GM23338 (cell line): Measurements from ENCODE around the gene EIF3K. TPM values are rescaled to one million over a fixed set of nuclear protein-coding genes. Genes with fewer than 3 reads are reported as not detected.
A peak's percentile ranks its signal among the peaks of the same experiment; 100 is the strongest.

Source experiments
- ATAC-seq: fragments of 200-7000 bp; cut with Tn5 transposase; 3 replicates; pipeline ENCODE4 v1.9.1; 2020
- DNase-seq: peaks from one replicate; pipeline ENCODE4 v3.0.0-alpha.2; 2015; ENCODE audit warnings: low spot score
- H2AFZ ChIP-seq: fragments of 200-600 bp; sonication (generic); 2 replicates; pipeline ENCODE4 v1.8.0; 2016; ENCODE audit warnings: antibody characterized with exemption, mild to moderate bottlenecking, moderate library complexity
- H3F3A ChIP-seq: fragments of 200-600 bp; sonication (generic); replicated peaks from 2 replicates; pipeline ENCODE4 v1.8.0; 2017; ENCODE audit warnings: antibody characterized with exemption, mixed run types, low read depth
- H3K27ac ChIP-seq: fragments of 200-600 bp; sonication (generic); 2 replicates; pipeline ENCODE4 v1.6.1; 2016; ENCODE audit warnings: low read depth
- H3K27me3 ChIP-seq: fragments of 200-600 bp; sonication (generic); 2 replicates; pipeline ENCODE4 v1.8.0; 2016; ENCODE audit warnings: mild to moderate bottlenecking, mixed run types, moderate library complexity; ENCODE audit not compliant: insufficient read depth
- H3K36me3 ChIP-seq: fragments of 200-600 bp; sonication (generic); 2 replicates; pipeline ENCODE4 v1.8.0; 2016; ENCODE audit warnings: mild to moderate bottlenecking; ENCODE audit not compliant: insufficient read depth
- H3K4me1 ChIP-seq: fragments of 200-600 bp; sonication (generic); 2 replicates; pipeline ENCODE4 v1.8.0; 2016; ENCODE audit warnings: mild to moderate bottlenecking, moderate library complexity; ENCODE audit not compliant: insufficient read depth
- H3K4me2 ChIP-seq: fragments of 200-600 bp; sonication (generic); 2 replicates; pipeline ENCODE4 v1.7.1; 2017; ENCODE audit warnings: mixed run types
- H3K4me3 ChIP-seq: fragments of 200-600 bp; sonication (generic); 2 replicates; pipeline ENCODE4 v1.6.1; 2016; ENCODE audit warnings: mixed run types
- H3K79me2 ChIP-seq: fragments of 200-600 bp; sonication (generic); replicated peaks from 2 replicates; pipeline ENCODE4 v1.8.0; 2017; ENCODE audit warnings: mild to moderate bottlenecking; ENCODE audit not compliant: insufficient read depth
- H3K9me2 ChIP-seq: fragments of 200-600 bp; sonication (generic); 2 replicates; pipeline ENCODE4 v1.8.0; 2017; ENCODE audit not compliant: insufficient read depth
- H4K20me1 ChIP-seq: fragments of 200-600 bp; sonication (generic); replicated peaks from 2 replicates; pipeline ENCODE4 v1.8.0; 2017; ENCODE audit warnings: mild to moderate bottlenecking; ENCODE audit not compliant: insufficient read depth
- H3K27ac Mint-ChIP-seq: 2 replicates; pipeline ENCODE4 v1.8.0; 2020; ENCODE audit warnings: inconsistent platforms, mild to moderate bottlenecking, moderate library complexity, mixed read lengths
- H3K27me3 Mint-ChIP-seq: 3 replicates; pipeline ENCODE4 v1.8.0; 2022; ENCODE audit warnings: low read depth, mild to moderate bottlenecking, moderate library complexity, mixed read lengths, inconsistent platforms; ENCODE audit not compliant: insufficient read depth, poor library complexity
- H3K36me3 Mint-ChIP-seq: 3 replicates; pipeline ENCODE4 v1.8.0; 2021; ENCODE audit warnings: low read depth, mild to moderate bottlenecking, inconsistent platforms, moderate library complexity, mixed read lengths
- H3K4me1 Mint-ChIP-seq: 3 replicates; pipeline ENCODE4 v1.8.0; 2020; ENCODE audit warnings: mild to moderate bottlenecking, inconsistent platforms, mixed read lengths
- H3K4me3 Mint-ChIP-seq: 3 replicates; pipeline ENCODE4 v1.8.0; 2021; ENCODE audit warnings: moderate library complexity, mild to moderate bottlenecking, inconsistent platforms, mixed read lengths
- H3K9me3 Mint-ChIP-seq: 3 replicates; pipeline ENCODE4 v1.8.0; 2020; ENCODE audit warnings: moderate library complexity, mild to moderate bottlenecking, inconsistent platforms, mixed read lengths
- EZH2phosphoT487 ChIP-seq: fragments of 200-600 bp; sonication (generic); IDR thresholded peaks from one replicate; pipeline ENCODE4 v1.8.1; 2018; ENCODE audit warnings: antibody characterized with exemption; ENCODE audit not compliant: unreplicated experiment
- JUNB ChIP-seq: IDR thresholded peaks from one replicate; pipeline ENCODE4 v1.6.1; 2016; ENCODE audit warnings: antibody characterized with exemption; ENCODE audit not compliant: unreplicated experiment
- POLR2AphosphoS5 ChIP-seq: IDR thresholded peaks from 2 replicates; pipeline ENCODE4 v1.6.1; 2016; ENCODE audit warnings: antibody characterized with exemption, low read depth
- STAT1 ChIP-seq: IDR thresholded peaks from one replicate; pipeline ENCODE4 v1.6.1; 2016; ENCODE audit warnings: antibody characterized with exemption; ENCODE audit not compliant: unreplicated experiment
- polyA plus RNA-seq: library from polyadenylated mRNA; unstranded; fragments of >200 nt; fragmentation: Nextera tagmentation; extraction: Ambion mirVana; gene quantifications from 2 replicates; pipeline ENCODE4 v1.2.1, GENCODE V29; 2016
- total RNA-seq: library from RNA; depleted of rRNA; stranded (reverse); fragments of >200 nt; shearing (Covaris generic); gene quantifications from 2 replicates; pipeline ENCODE4 v1.2.3, GENCODE V29; 2014
- TF ChIP-seq, protein P1 (sequence below), 2 experiments: fragments of 200-600 bp in 1 of 2; sonication (generic) in 1 of 2; conservative IDR thresholded peaks; 2 replicates each; pipeline versions ENCODE4 v1.5.1 to v1.6.1; 2016 to 2017; ENCODE audit warnings: antibody characterized with exemption in 2 of 2, low read depth in 2 of 2, mild to moderate bottlenecking in 2 of 2, moderate library complexity in 1 of 2
- TF ChIP-seq, protein P2 (sequence below): fragments of 250-450 bp; sonication (Bioruptor Pico); IDR thresholded peaks from 2 replicates; pipeline ENCODE4 v1.5.0; 2020; ENCODE audit warnings: mild to moderate bottlenecking, moderate library complexity

Gene EIF3K
- total and polyA plus RNA-seq, 2 experiments from 2014 or later = 226 to 509 TPM

DNA sequence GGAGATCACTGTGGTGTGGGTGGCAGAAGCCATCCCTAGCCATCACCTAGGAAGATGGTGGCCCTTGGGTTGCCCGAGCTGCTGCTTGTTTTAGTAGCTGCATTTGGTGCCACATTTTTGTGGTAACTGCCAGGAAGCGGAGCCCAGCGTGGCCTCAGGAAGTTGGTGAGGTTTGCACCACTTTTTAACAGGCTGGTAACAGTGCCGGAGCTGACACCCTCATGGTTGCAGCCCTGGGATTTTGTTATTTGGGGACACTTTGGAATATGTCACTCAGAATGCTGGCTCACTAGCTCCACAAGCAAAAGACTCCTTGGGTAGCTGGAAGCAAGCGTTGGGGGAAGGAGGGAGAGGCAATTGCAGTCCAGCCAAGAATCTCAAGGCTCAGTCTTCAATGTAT lies 50.6 kb downstream of the EIF3K start:
- H3K4me2 ChIP-seq = peak overlapping the region; percentile 40; the same call in 1 of the 2 replicates
- peaks cover 89% of the 10 kb centered on the region for H3K79me2 ChIP-seq

More for the DNA sequence above, 50.6 kb downstream of the EIF3K start:
- Histone ChIP-seq H4K20me1 (peaks cover 7% of the 10 kb centered on the region), H3K27me3 (no peaks in the 10 kb centered on the region), H3F3A (peaks cover 10% of the 10 kb centered on the region), H3K4me1 (peaks cover 76% of the 10 kb centered on the region), H2AFZ (no peak overlapping the region), H3K9me2 (no peaks in the 10 kb centered on the region), H3K4me3 (no peak overlapping the region), H3K27ac (peak overlapping the region; percentile 40; the same call in 1 of the 2 replicates), H3K36me3 (no peaks in the 10 kb centered on the region; the same call in 1 of the 2 replicates)
- Mint-ChIP-seq H3K4me1 (peaks cover 80% of the 10 kb centered on the region), H3K27ac (peak overlapping the region; percentile 98), H3K36me3 (peaks cover 25% of the 10 kb centered on the region), H3K9me3 (no peaks in the 10 kb centered on the region), H3K27me3 (peaks cover 27% of the 10 kb centered on the region), H3K4me3 (0 out of 3 replicates have a peak overlapping the region, but pooled peaks have one; percentile 13)
- no peak for ATAC-seq
- no peak for DNase-seq
- TF ChIP-seq, protein P1, sequence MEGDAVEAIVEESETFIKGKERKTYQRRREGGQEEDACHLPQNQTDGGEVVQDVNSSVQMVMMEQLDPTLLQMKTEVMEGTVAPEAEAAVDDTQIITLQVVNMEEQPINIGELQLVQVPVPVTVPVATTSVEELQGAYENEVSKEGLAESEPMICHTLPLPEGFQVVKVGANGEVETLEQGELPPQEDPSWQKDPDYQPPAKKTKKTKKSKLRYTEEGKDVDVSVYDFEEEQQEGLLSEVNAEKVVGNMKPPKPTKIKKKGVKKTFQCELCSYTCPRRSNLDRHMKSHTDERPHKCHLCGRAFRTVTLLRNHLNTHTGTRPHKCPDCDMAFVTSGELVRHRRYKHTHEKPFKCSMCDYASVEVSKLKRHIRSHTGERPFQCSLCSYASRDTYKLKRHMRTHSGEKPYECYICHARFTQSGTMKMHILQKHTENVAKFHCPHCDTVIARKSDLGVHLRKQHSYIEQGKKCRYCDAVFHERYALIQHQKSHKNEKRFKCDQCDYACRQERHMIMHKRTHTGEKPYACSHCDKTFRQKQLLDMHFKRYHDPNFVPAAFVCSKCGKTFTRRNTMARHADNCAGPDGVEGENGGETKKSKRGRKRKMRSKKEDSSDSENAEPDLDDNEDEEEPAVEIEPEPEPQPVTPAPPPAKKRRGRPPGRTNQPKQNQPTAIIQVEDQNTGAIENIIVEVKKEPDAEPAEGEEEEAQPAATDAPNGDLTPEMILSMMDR (conservative IDR thresholded peaks at IDR 0.05; ENCODE audit: low read depth in 2 of 2) = no peak
- TF ChIP-seq EZH2phosphoT487 (no peak), JUNB (no peak), POLR2AphosphoS5 (no peak), STAT1 (no peak)
- TF ChIP-seq, protein P2, sequence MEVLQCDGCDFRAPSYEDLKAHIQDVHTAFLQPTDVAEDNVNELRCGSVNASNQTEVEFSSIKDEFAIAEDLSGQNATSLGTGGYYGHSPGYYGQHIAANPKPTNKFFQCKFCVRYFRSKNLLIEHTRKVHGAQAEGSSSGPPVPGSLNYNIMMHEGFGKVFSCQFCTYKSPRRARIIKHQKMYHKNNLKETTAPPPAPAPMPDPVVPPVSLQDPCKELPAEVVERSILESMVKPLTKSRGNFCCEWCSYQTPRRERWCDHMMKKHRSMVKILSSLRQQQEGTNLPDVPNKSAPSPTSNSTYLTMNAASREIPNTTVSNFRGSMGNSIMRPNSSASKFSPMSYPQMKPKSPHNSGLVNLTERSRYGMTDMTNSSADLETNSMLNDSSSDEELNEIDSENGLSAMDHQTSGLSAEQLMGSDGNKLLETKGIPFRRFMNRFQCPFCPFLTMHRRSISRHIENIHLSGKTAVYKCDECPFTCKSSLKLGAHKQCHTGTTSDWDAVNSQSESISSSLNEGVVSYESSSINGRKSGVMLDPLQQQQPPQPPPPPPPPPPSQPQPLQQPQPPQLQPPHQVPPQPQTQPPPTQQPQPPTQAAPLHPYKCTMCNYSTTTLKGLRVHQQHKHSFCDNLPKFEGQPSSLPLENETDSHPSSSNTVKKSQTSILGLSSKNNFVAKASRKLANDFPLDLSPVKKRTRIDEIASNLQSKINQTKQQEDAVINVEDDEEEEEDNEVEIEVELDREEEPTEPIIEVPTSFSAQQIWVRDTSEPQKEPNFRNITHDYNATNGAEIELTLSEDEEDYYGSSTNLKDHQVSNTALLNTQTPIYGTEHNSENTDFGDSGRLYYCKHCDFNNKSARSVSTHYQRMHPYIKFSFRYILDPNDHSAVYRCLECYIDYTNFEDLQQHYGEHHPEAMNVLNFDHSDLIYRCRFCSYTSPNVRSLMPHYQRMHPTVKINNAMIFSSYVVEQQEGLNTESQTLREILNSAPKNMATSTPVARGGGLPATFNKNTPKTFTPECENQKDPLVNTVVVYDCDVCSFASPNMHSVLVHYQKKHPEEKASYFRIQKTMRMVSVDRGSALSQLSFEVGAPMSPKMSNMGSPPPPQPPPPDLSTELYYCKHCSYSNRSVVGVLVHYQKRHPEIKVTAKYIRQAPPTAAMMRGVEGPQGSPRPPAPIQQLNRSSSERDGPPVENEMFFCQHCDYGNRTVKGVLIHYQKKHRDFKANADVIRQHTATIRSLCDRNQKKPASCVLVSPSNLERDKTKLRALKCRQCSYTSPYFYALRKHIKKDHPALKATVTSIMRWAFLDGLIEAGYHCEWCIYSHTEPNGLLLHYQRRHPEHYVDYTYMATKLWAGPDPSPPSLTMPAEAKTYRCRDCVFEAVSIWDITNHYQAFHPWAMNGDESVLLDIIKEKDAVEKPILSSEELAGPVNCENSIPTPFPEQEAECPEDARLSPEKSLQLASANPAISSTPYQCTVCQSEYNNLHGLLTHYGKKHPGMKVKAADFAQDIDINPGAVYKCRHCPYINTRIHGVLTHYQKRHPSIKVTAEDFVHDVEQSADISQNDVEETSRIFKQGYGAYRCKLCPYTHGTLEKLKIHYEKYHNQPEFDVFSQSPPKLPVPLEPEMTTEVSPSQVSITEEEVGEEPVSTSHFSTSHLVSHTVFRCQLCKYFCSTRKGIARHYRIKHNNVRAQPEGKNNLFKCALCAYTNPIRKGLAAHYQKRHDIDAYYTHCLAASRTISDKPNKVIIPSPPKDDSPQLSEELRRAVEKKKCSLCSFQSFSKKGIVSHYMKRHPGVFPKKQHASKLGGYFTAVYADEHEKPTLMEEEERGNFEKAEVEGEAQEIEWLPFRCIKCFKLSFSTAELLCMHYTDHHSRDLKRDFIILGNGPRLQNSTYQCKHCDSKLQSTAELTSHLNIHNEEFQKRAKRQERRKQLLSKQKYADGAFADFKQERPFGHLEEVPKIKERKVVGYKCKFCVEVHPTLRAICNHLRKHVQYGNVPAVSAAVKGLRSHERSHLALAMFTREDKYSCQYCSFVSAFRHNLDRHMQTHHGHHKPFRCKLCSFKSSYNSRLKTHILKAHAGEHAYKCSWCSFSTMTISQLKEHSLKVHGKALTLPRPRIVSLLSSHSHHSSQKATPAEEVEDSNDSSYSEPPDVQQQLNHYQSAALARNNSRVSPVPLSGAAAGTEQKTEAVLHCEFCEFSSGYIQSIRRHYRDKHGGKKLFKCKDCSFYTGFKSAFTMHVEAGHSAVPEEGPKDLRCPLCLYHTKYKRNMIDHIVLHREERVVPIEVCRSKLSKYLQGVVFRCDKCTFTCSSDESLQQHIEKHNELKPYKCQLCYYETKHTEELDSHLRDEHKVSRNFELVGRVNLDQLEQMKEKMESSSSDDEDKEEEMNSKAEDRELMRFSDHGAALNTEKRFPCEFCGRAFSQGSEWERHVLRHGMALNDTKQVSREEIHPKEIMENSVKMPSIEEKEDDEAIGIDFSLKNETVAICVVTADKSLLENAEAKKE (CRISPR knock-in tag) = no peak
